ENCODE results near the gene SMIM5.
"Not testable (repeated sequence)": the region's sequence is repeated elsewhere in the genome, so short reads cannot be mapped to it uniquely, and the experiment has no call there.

SMIM5 gene

GRCh38 chr17:75626496-75627038 lies 6.7 kb upstream of the SMIM5 start:
- no peak for DNase-seq

- DNase-seq, result no peak
These were observed 6.1 kb upstream of the SMIM5 start for GRCh38 chr17:75627094-75627493.

- no peak for DNase-seq
These were observed 4.8 kb upstream of the SMIM5 start for GRCh38 chr17:75628425-75628824.

GRCh38 chr17:75629157-75629556 lies 4.1 kb upstream of the SMIM5 start:
- no peak for DNase-seq

GRCh38 chr17:75630071-75630917 lies 2.9 kb upstream of the SMIM5 start:
- no peak for DNase-seq

- no peak for DNase-seq
These were observed 1.9 kb upstream of the SMIM5 start for GRCh38 chr17:75631353-75631752.

GRCh38 chr17:75632428-75632827 lies 806 bp upstream of the SMIM5 start:
- no peak for DNase-seq

- peak; percentile 55 for DNase-seq
These were observed 497 bp downstream of the SMIM5 start for GRCh38 chr17:75633486-75634375.

- DNase-seq, result no peak
These were observed 1.1 kb downstream of the SMIM5 start for GRCh38 chr17:75634376-75634740.

- no peak for DNase-seq
These were observed 1.7 kb downstream of the SMIM5 start for GRCh38 chr17:75634754-75635609.

GRCh38 chr17:75635610-75636202 lies 2.5 kb downstream of the SMIM5 start:
- no peak for DNase-seq

GRCh38 chr17:75636381-75637142 lies 3.3 kb downstream of the SMIM5 start:
- no peak for DNase-seq

GRCh38 chr17:75637143-75637538 lies 3.9 kb downstream of the SMIM5 start:
- DNase-seq, result no peak

GRCh38 chr17:75637551-75637950 lies 4.3 kb downstream of the SMIM5 start:
- DNase-seq, result no peak

GRCh38 chr17:75638039-75638438 lies 4.8 kb downstream of the SMIM5 start:
- not testable (repeated sequence) for DNase-seq

GRCh38 chr17:75638893-75639292 lies 5.7 kb downstream of the SMIM5 start:
- no peak for DNase-seq

GRCh38 chr17:75639327-75639726 lies 6.1 kb downstream of the SMIM5 start:
- DNase-seq, result no peak

- DNase-seq, result no peak
These were observed 6.7 kb downstream of the SMIM5 start for GRCh38 chr17:75639771-75640555.

GRCh38 chr17:75640556-75641119 lies 7.4 kb downstream of the SMIM5 start:
- no peak for DNase-seq

GRCh38 chr17:75641343-75641742 lies 8.1 kb downstream of the SMIM5 start:
- DNase-seq, result no peak

Measured in stimulated activated CD4-positive, alpha-beta T cell treated with anti-CD3 and anti-CD28 coated beads, Interleukin-12 subunit alpha, Interleukin-12 subunit beta, amount 100 ng/mL, for 4 hours (primary cell).